Superior temporal gyrus (tissue), 1 donor: ENCODE data around the gene DOCK3.
"Not testable (repeated sequence)": the region's sequence is repeated elsewhere in the genome, so short reads cannot be mapped to it uniquely, and the experiment has no call there.

Experiments used
- DNase-seq: peaks from one replicate; pipeline ENCODE4 v3.0.0-alpha.2; 2016; ENCODE audit errors: extremely low spot score

The DOCK3 gene

DNA sequence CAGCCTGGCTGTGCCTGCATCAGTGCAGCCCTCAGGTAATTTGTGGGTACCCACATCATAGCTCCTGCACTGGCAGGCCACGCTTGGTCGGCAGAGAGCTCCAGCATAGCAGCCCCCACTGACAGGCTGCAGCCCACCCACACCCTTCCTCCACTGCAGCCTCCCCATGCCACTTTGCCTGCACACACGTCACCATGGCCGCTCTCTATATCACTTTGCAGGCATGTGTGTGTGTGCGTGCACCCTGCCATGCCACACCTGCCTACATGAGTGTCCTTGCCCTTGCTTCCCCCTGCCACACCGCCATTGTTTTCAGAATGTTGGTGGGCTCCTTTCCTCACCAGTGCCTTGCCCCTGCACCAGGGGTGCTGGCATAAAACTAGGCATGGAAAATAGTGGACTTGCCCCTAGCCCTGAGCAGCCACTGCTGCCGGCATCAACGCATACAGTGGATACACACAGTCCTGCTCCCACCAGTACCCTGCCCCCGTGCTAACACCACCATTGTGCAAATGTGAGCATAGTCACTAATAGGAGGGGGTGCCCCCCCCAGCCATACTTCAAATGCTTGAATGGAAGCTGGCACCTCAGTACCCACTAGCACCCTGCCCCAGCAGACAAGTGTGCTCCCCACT, 431.6 kb downstream of the DOCK3 start:
- no peak for DNase-seq

DNA sequence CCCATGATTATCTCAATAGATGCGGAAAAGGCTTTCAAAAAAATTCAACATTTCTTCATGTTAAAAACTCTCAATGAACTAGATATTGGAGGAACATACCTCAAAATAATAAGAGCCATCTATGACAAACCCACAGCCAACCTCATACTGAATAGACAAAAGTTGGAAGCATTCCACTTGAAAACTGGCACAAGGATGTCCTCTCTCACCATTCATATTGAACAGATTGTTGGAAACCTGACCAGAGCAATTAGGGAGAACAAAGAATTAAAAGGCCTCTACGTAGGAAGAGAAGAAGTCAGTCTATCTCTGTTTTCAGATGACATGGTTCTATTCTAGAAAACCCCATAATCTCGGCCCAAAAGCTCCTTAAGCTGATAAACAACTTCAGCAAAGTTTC, 435.9 kb downstream of the DOCK3 start:
- DNase-seq, result no peak

DNA sequence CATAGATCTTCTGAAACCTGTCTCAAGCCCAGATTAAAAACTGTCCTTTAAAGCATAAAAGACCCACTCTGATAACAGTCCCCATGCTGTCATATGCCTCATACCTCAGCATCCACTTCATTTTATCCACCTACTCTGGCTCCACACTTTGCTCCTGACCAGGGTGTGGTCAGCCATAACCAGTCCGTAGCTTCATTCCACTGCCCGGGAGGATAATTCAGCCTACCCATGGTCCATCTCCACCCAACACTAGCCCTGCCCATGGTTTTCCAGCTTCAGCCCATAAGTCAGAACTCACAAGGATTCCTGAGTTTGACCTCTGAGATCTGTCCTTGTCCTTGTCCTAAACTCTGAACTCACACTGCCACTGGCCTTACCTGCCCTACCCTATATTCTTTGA, 448.2 kb downstream of the DOCK3 start:
- no peak for DNase-seq

DNA sequence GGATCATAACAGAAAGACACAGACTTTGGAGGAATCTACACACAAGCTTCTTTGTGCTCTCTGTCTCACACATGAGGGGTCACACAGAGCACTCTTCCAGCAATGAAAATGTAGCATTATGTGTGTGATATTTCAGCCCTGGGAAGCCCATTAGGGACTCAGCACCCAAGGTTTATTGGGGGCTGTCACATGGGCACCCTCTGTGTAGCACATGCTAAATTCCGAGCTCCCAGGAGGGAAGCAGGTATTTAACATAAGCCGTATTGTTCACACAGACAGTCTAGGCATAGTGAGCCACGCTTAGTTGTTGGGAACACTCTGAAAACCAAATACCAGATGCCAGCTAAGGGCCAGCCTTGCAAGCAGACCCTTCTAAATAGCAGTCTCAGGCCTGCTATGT, 448.8 kb downstream of the DOCK3 start:
- no peak for DNase-seq

DNA sequence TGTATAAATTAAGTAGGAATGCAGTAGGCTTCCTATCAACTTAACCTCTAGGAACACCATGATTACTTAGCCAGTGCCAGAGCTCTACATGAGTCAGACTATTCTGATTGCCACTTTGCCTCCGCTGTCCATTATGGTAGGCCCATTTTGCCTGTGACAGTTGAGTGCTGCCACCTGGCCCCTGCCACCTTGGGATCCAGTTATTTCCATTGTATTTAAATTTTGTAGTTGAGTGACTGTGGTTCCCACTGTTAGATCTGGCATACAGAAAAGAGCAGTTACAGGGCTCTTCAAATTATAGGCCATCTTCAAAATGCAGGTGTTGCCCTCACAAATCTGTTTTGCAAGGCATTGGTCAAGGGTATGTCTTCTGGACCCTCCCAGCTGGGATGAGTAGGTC, 456.9 kb downstream of the DOCK3 start:
- DNase-seq, result not testable (repeated sequence)

DNA sequence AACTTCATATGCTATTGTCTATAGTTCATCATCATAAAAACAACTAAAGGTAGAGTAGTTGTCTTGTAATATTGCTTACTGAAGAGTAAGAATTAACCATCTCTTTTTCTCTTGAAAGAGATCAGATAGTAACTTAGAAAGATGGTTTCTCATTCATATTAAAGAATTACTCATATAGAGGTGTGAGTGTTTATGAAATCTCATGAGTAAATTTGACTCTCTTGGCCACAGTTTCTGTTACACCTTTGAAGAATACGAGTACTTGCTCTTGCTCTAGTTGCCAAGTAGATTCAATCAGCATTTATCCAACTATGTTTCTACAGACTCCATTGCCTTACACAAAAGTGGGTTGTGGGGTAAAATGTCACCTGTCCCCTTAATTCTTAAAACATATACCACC, 463.0 kb downstream of the DOCK3 start:
- DNase-seq, result no peak

DNA sequence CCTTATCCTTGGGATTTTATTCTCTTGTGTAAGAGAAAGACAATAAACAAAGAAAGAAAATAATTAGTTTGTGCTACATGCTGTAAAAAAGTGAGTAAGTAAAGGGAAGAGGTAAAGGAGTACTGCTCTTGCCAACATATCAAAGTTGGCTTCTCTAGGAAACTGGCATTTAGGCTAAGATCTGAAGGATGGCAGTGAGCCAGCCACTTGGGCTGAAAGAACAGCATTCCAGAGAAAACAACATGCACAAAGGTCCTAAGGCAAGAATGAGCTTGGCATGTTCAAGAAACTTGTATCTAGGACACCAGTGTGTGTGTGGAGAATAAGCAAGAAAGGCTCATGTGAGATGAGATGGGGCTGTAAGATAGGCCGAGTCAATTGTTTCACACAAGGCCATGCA, 464.9 kb downstream of the DOCK3 start:
- DNase-seq, result no peak

DNA sequence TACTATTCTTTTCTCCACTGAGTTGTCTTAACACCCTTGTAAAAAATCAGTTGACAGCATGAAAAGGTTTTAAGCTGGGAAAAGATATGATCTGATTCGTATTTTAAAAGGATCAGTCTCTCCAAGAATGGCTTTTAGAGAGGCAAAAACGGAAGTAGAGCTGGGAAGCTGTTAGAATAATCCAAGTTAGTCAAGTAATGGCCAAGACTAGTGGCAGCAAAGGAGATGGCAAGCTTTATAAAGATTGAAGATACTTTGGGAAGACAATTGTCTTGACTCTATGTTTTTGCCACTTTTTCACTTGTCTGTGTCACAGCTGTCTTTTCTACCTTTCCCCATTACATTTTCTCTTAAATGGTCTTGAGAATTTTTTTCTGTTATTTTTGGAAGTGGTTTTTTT, 466.8 kb downstream of the DOCK3 start:
- no peak for DNase-seq

DNA sequence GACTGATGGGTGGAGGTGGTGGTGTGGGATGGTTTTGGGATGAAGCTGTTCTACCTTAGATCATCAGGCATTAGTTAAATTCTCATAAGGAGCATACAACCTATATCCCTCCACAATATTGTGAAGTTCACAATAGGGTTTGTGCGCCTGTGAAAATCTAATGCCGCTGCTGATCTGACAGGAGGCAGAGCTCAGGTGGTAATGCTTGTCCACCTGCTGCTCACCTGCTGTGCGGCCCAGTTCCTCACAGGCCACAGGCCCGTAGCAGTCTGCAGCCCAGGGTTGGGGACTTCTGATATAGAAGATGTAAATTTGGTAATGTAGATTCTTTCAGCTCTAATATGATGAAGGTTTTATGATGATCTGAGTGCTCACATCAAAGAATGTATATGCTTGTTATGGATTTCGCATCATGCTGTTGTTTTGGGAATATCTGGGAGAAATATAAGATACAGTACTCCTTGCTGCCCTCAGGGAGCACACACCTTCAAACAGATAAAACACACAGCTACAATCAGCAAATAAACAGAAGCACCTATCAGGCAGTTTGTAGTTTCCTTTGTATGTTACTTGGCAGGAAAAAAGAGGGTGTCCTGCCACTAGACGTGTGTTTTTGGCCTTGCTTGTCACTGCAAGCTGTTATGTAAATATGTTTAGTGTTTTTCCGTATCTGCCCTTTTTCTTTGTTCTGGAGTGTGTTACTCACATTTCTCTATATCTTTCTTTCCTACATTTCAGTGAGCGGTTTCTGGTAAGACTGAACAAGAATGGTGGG, 471.3 kb downstream of the DOCK3 start:
- no peak for DNase-seq

DNA sequence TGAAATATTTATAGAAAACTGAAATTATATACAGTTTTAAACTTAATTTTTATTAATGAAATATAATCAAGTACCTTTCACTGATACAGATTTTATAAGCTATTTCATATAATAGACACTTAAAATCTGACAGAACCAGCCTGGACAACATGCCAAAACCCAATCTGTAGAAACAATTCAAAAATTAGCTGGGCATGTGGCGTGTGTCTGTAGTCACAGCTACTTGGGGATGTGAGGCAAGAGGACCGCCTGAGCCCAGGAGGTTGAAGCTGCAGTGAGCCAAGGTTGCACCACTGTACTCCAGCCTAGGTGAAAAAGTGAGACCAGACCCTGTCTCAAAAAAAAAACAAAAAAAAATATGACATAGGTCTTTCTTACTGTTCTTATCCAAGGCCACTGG, 472.1 kb downstream of the DOCK3 start:
- no peak for DNase-seq

DNA sequence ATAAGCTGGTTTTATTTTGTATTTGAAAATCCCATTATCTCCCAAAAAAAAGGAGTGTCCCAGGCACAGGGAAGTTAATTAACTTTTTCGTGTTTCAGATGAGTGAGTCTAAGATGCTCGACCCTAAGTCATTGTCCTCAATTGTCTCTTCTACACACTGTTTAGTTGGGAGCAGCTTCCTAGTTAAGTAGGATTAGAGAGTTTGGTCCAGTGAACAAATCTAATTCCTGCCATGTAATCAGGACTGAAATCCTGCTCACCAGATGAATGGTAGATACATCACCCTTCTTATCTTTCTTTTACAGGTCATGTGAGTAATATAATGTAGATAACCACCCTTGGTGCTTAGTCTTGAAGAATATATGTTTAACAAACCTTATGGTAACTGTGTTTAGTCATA, 481.4 kb downstream of the DOCK3 start:
- no peak for DNase-seq

DNA sequence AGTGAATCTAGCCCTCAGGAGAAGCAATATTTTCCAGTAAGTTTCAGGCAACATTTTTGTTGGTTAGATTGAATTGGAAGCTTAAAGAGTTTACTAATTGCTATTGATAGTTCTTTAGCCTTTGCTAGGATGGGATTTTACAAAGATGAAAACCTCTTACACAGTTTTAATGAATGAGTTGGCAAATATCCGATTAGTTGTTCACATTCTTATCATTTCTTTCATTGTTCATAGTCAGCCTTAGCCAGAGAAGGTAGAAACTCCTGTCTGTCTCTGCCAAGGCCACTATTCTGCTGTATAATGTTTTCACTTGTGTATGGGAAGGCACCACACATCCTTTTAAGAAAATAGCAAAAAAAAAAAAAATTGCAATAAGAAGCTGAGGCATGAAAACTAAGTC, 488.3 kb downstream of the DOCK3 start:
- no peak for DNase-seq

DNA sequence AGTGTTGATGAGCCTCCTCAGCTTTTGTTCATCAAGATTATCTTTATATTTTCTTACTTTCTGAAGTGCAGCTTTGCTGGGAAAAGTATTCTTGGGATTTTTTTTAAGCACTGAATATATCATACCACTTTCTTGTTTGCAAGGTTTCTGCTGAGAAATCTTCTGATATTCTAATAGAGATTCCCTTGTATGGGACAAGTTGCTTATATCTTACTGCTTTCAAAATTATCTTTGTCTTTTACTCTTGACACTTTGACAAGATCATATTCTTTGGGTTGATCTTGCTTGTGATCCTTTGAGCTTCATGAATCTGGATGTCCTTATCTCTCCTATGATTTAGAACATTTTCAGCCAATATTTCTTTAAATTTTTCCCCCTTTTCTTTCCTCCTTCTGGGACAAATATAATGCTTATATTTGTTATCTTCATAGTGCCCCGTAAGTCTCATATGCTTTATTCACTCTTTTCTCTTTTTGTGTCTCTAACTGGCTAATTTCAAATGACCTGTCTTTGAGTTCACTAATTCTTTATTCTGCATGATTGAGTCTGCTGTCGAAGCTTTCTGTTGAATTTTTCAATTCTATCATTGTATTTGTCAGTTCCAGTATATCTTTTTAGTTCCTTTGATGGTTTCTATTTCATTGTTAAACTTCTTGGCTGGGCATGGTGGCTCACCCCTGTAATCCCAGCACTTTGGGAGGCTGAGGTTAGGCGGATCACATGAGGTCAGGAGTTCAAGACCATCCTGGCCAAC, 499.0 kb downstream of the DOCK3 start:
- no peak for DNase-seq

DNA sequence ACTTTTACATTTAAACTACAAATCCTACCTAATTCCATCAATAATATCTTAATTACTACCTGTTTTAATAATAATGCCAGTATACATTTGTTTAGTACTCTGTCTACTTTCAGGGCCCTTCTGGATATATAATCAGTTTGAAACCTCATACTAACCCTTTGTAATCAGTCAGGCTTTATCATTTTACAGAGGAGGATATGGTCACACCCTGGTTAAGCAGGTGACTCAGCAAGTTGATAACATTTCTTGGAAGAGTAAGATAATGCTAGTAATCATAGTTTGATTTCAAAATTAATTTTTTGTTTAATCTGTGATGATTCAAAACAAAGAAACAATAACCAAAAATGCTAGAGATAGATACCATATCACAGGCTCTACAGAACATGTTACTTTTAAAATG, 502.2 kb downstream of the DOCK3 start:
- DNase-seq, result no peak

DNA sequence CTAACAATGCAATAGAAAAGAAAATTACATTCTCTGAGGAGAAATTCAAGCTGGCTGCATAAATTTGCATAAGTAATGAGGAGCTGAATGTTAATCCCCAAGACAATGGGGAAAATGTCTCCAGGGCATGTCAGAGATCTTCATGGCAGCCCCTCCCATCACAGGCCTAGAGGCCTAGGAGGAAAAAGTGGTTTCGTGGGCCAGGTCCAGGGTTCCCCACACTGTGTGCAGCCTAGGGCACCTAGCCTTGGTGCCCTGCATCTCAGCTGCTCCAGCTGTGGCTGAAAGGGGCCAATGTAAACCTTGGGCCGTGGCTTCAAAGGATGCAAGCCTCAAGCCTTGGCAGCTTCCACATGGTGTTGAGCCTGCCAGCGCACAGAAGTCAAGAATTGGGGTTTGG, 511.7 kb downstream of the DOCK3 start:
- DNase-seq, result not testable (repeated sequence)

DNA sequence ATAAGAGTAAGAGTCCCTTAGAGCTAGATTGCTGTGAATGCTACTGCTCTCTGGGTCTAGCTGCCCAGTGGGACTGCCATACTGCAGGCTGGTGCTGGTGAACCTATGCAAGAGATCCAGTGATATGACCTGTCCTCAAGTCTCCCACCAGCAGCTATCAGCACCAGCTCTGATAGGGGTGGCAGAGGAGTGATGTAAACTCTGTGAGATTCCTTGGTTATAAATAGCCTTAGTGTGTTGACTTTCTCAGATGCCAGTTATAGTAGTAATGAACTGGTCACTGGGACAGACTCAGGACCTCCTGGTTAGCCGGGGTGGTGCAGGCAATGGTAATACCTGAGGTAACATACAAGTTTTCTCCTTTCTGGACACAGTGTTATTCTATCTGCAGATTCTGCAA, 515.5 kb downstream of the DOCK3 start:
- no peak for DNase-seq

DNA sequence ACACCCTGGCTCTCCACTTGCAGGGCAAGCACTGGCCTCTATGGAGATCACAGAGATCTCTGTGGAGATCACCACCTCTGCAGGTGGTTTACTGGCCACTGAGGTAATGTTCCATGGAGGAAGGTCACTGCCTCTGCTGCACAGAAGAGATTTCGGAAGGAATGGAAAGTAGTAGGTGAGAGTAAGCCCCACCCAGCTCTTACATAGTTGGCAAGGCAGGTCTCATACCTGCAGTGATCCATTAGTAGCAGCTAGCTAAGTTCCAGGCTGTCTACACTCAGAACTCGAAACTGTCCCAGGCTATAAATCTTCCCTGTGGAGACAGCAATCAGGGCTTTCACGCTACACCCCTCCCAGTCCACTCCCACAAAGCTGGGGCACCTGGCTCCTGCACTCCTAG, 516.1 kb downstream of the DOCK3 start:
- DNase-seq, result no peak

DNA sequence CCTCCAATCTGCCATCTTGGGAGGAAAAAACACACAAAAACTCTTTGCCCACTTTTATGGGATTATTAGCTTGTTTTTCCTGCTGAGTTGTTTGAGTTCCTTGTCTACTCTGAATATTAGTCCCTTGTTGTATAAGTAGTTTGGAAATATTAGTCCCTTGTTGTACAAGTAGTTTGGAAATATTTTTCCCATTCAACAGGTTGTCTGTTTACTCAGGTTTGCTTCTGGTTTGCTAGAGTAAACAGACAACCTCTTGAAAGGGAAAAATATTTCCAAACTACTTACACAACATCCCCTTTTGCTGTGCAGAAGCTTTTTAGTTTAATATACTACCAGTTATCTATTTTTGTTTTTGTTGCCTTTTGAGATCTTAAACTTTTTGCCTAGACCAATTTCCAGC, 517.0 kb downstream of the DOCK3 start:
- DNase-seq, result no peak

DNA sequence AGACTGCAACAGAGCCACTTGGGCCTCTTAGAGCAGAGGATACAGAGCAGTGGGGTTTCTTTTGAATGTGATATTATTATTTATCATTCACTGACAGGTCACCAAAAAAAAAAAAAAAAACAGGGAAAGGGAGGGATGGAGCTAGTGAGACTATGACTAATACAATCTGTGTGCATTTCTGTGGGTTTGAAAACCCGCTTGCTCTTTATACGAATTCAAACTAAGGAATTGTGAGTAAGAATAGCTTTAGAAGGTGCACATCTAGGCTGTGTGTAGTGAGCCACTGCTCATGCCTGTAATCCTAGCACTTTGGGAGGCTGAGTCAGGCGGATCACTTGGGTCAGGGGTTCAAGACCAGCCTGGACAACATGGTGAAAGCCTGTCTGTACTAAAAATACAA, 523.8 kb downstream of the DOCK3 start:
- DNase-seq, result no peak

DNA sequence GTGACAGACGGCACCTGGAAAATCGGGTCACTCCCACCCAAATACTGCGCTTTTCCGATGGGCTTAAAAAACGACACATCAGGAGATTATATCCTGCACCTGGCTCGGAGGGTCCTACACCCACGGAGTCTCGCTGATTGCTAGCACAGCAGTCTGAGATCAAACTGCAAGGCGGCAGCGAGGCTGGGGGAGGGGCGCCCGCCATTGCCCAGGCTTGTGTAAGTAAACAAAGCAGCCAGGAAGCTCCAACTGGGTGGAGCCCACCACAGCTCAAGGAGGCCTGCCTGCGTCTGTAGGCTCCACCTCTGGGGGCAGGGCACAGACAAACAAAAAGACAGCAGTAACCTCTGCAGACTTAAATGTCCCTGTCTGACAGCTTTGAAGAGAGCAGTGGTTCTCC, 524.6 kb downstream of the DOCK3 start:
- not testable (repeated sequence) for DNase-seq

DNA sequence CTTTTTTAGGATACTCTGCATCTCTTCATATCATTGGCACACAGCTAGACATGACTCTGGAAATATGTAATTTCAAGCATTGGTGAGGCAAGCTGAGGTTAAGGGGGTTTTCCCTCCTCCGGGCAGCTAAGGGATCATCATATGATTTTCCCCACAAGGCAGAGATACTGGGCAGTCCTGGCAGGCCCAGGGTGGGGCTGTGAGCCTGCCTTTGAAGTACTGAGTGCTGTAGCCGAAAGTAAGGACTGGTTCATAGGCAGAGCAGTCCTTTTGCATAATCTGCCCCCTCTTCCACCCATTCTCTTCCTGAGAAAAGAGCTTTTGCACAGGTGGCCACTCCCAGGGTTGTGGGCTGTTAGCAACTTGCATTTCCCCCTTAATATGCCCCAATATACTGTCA, 541.6 kb downstream of the DOCK3 start:
- no peak for DNase-seq

DNA sequence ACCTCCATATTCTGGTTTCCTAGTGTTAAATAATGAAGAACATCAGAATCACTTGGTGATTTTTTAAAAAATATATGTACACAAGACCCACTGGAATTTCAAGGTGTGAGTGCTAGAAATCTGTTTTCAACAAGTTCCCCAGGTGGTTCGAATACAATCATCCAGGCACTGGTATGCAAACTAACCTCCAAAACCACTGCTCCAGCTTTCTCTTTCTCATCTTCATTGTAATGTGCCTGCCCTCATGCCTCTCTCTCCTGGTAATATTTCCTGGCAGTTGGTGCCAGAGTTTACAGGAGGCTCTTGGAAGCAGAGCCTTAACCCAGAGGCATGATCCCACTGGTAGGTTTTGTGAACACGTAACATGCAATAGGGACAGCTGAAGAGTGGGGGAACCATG, 547.2 kb downstream of the DOCK3 start:
- DNase-seq, result no peak

DNA sequence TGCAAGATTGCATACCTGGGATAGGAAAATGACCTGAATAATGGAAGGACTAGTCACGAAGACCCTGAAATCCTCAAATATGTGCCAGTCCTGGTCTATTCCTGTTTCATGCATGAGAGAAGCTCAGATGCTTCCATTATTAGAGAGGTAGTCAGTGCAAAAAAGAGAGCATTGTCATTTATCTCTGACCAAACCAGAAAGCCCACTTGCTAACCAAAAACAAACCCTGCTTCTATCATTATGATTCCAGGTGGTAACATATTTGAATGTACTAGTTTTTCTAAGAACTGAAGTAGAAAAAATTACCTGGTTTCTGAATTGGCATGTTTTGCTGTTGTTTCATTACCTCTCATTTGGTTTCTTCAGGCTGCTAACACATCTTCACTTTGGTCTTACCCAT, 549.6 kb downstream of the DOCK3 start:
- no peak for DNase-seq
